IMR-90 (cell line): Measurements from ENCODE around the gene FAM47E. TPM values are rescaled to one million over a fixed set of nuclear protein-coding genes. Genes with fewer than 3 reads are reported as not detected.

Source experiments
- ATAC-seq: fragments of 200-7000 bp; cut with Tn5 transposase; 2 replicates; pipeline ENCODE4 v1.9.1; 2020; ENCODE audit warnings: low read depth, mild to moderate bottlenecking, moderate library complexity
- BruUV-seq: library from RNA; stranded (reverse); fragments of 400-500 nt; replicated peaks from 2 replicates; lab custom pipeline; 2021; lab: Mats Ljungman, UMichigan
- CTCF ChIA-PET: fragments of 300-600 bp; formaldehyde crosslinking; extraction: SDS; loops from one replicate; lab custom pipeline; 2021; ENCODE audit warnings: antibody characterized with exemption; lab: Yijun Ruan, JAX
- POLR2A ChIA-PET: fragments of 300-600 bp; sonication (Branson Sonifier 250); formaldehyde crosslinking; loops from one replicate; lab custom pipeline; 2022; ENCODE audit warnings: antibody characterized with exemption; ENCODE audit not compliant: unreplicated experiment; lab: Charles Lee
- DNase-seq: peaks from one replicate; pipeline ENCODE4 v3.0.0; 2013
- H2AFZ ChIP-seq: replicated peaks from 2 replicates; pipeline ENCODE3; 2013; ENCODE audit warnings: low read length, mild to moderate bottlenecking; ENCODE audit not compliant: poor library complexity
- H2AK5ac ChIP-seq: 2 replicates; pipeline ENCODE4 v1.6.1; 2013; ENCODE audit warnings: low read depth, low read length, inconsistent platforms
- H2AK9ac ChIP-seq: replicated peaks from 2 replicates; pipeline ENCODE3; 2013; ENCODE audit warnings: mild to moderate bottlenecking, low read depth, low read length, moderate library complexity; ENCODE audit not compliant: poor library complexity
- H2BK120ac ChIP-seq: 2 replicates; pipeline ENCODE4 v1.6.1; 2013; ENCODE audit warnings: low read depth, low read length, inconsistent platforms
- H2BK15ac ChIP-seq: 3 replicates; pipeline ENCODE4 v1.6.1; 2013; ENCODE audit warnings: low read depth, low read length, inconsistent platforms
- H2BK20ac ChIP-seq: 2 replicates; pipeline ENCODE4 v1.6.1; 2013; ENCODE audit warnings: low read depth, mild to moderate bottlenecking, inconsistent platforms, low read length, moderate library complexity
- H2BK5ac ChIP-seq: 2 replicates; pipeline ENCODE4 v1.6.1; 2013; ENCODE audit warnings: mild to moderate bottlenecking, low read depth, low read length, inconsistent platforms; ENCODE audit not compliant: poor library complexity, severe bottlenecking
- H3K14ac ChIP-seq: replicated peaks from 2 replicates; pipeline ENCODE4 v1.6.1; 2013; ENCODE audit warnings: low read depth, low read length, inconsistent platforms
- H3K18ac ChIP-seq: 2 replicates; pipeline ENCODE4 v1.6.1; 2013; ENCODE audit warnings: low read depth, low read length, control low read depth
- H3K23ac ChIP-seq: 2 replicates; pipeline ENCODE4 v1.6.1; 2013; ENCODE audit warnings: low read depth, low read length, inconsistent platforms
- H3K27ac ChIP-seq: 2 replicates; pipeline ENCODE4 v1.5.1; 2013; ENCODE audit warnings: mild to moderate bottlenecking, control low read depth, low read length; ENCODE audit not compliant: insufficient read depth
- H3K27me3 ChIP-seq: 2 replicates; pipeline ENCODE4 v1.6.1; 2013; ENCODE audit warnings: low read length; ENCODE audit not compliant: control insufficient read depth, insufficient read depth
- H3K36me3 ChIP-seq: 2 replicates; pipeline ENCODE4 v1.6.1; 2013; ENCODE audit warnings: low read length, mixed read lengths; ENCODE audit not compliant: control insufficient read depth, insufficient read depth
- H3K4ac ChIP-seq: 2 replicates; pipeline ENCODE4 v1.6.1; 2013; ENCODE audit warnings: low read depth, low read length, inconsistent platforms
- H3K4me1 ChIP-seq: 2 replicates; pipeline ENCODE4 v1.6.1; 2013; ENCODE audit warnings: low read length, mixed read lengths; ENCODE audit not compliant: control insufficient read depth, insufficient read depth
- H3K4me2 ChIP-seq: 2 replicates; pipeline ENCODE4 v1.6.1; 2013; ENCODE audit warnings: low read depth, mild to moderate bottlenecking, control low read depth, low read length, moderate library complexity
- H3K4me3 ChIP-seq: 2 replicates; pipeline ENCODE4 v1.5.1; 2013; ENCODE audit warnings: low read depth, mild to moderate bottlenecking, control low read depth, low read length, moderate library complexity; ENCODE audit not compliant: insufficient read depth
- H3K56ac ChIP-seq: 2 replicates; pipeline ENCODE4 v1.6.1; 2013; ENCODE audit warnings: low read length, inconsistent platforms; ENCODE audit not compliant: insufficient read depth; ENCODE audit errors: extremely low read depth
- H3K79me1 ChIP-seq, 2 experiments: 2 replicates each; pipeline ENCODE4 v1.6.1; 2013; ENCODE audit warnings: low read length in 2 of 2, inconsistent platforms in 1 of 2, low read depth in 1 of 2
- H3K9ac ChIP-seq: 2 replicates; pipeline ENCODE4 v1.6.1; 2013; ENCODE audit warnings: low read depth, low read length, control low read depth
- H3K9me1 ChIP-seq: 2 replicates; pipeline ENCODE4 v1.6.1; 2013; ENCODE audit warnings: low read length, inconsistent platforms; ENCODE audit not compliant: insufficient read depth
- H3K9me3 ChIP-seq: 2 replicates; pipeline ENCODE4 v1.6.1; 2013; ENCODE audit warnings: low read length; ENCODE audit not compliant: control insufficient read depth, insufficient read depth
- H4K20me1 ChIP-seq: 2 replicates; pipeline ENCODE4 v1.6.1; 2013; ENCODE audit warnings: low read length, inconsistent platforms; ENCODE audit not compliant: insufficient read depth
- H4K5ac ChIP-seq: 2 replicates; pipeline ENCODE4 v1.6.1; 2013; ENCODE audit warnings: mild to moderate bottlenecking, low read depth, low read length, control low read depth
- H4K8ac ChIP-seq, 2 experiments: 2 replicates each; pipeline ENCODE4 v1.6.1; 2013; ENCODE audit warnings: low read depth in 2 of 2, low read length in 2 of 2, control low read depth in 1 of 2, inconsistent platforms in 1 of 2
- H4K91ac ChIP-seq: 2 replicates; pipeline ENCODE4 v1.6.1; 2013; ENCODE audit warnings: low read depth, low read length, inconsistent platforms; ENCODE audit not compliant: insufficient read depth
- BHLHE40 ChIP-seq: fragments of 150-350 bp; IDR thresholded peaks from 2 replicates; pipeline ENCODE4 v1.6.1; 2016; ENCODE audit warnings: mild to moderate bottlenecking, low read depth, low read length
- CEBPB ChIP-seq: IDR thresholded peaks from 2 replicates; pipeline ENCODE4 v1.6.1; 2012; ENCODE audit warnings: low read depth, low read length, improper control_type of control experiment
- FOS ChIP-seq: fragments of 150-350 bp; IDR thresholded peaks from 2 replicates; pipeline ENCODE4 v1.6.1; 2016; ENCODE audit warnings: low read depth, low read length
- MAFK ChIP-seq: IDR thresholded peaks from 2 replicates; pipeline ENCODE4 v1.6.1; 2012; ENCODE audit warnings: low read depth, low read length, improper control_type of control experiment
- MXI1 ChIP-seq: IDR thresholded peaks from 2 replicates; pipeline ENCODE4 v1.6.1; 2012; ENCODE audit warnings: low read depth, mild to moderate bottlenecking, low read length, moderate library complexity, borderline replicate concordance
- POLR2A ChIP-seq: IDR thresholded peaks from 2 replicates; pipeline ENCODE4 v1.6.1; 2012; ENCODE audit warnings: mild to moderate bottlenecking, low read depth, low read length
- RAD21 ChIP-seq: IDR thresholded peaks from 2 replicates; pipeline ENCODE4 v1.6.1; 2012; ENCODE audit warnings: low read length, improper control_type of control experiment
- SMC3 ChIP-seq: fragments of 150-350 bp; IDR thresholded peaks from 2 replicates; pipeline ENCODE4 v1.6.1; 2016; ENCODE audit warnings: low read depth, mild to moderate bottlenecking, antibody characterized with exemption, low read length, moderate library complexity
- WGBS, 2 experiments: methylation state at CpG; one replicate each; pipeline versions ENCODE4 v1.1.5 to v1.1.7; 2013; ENCODE audit warnings: missing lambda C conversion rate in 2 of 2; ENCODE audit not compliant: insufficient read length in 1 of 2; ENCODE audit errors: extremely low coverage in 2 of 2; 5-methylcytosine and 5-hydroxymethylcytosine counted together
- dilution Hi-C: fragments of 300-500 bp; cut with HindIII; formaldehyde crosslinking; loops from one replicate; pipeline ENCODE4 v1.14.3; 2018; ENCODE audit warnings: low sequenced_read_pairs; ENCODE audit not compliant: unreplicated experiment
- in situ Hi-C: fragments of 300-500 bp; cut with MboI; formaldehyde crosslinking; loops from 3 replicates; pipeline ENCODE4 v1.14.3; 2019; ENCODE audit warnings: low sequenced_read_pairs, inconsistent platforms, mixed read lengths
- intact Hi-C: fragments of 100-400 bp; cut with micrococcal nuclease; formaldehyde crosslinking; loops from 2 replicates; pipeline ENCODE4 v1.10.0; 2022
- polyA plus RNA-seq, 3 experiments: library from polyadenylated mRNA; depleted of rRNA; stranded (reverse); fragments of >200 nt; gene quantifications; 2 replicates each; pipeline ENCODE4 v1.2.3, GENCODE V29; 2012; ENCODE audit warnings: low replicate concordance in 1 of 3
- total RNA-seq: library from RNA; depleted of rRNA; stranded (reverse); fragments of >200 nt; gene quantifications from 2 replicates; pipeline ENCODE4 v1.2.3, GENCODE V29; 2012
- TF ChIP-seq, protein P1 (sequence below): fragments of 150-350 bp; IDR thresholded peaks from 2 replicates; pipeline ENCODE4 v1.6.1; 2016; ENCODE audit warnings: low read depth, mild to moderate bottlenecking, low read length, moderate library complexity, borderline replicate concordance
- TF ChIP-seq, protein P2 (sequence below): fragments of 150-350 bp; IDR thresholded peaks from 2 replicates; pipeline ENCODE4 v1.6.1; 2017; ENCODE audit warnings: mild to moderate bottlenecking, antibody characterized with exemption, low read length, low read depth

The FAM47E gene
- total and polyA plus RNA-seq, 2 of the 4 experiments (the other 2 are of a cell fraction): 0.05 TPM; not detected in 1

DNA sequence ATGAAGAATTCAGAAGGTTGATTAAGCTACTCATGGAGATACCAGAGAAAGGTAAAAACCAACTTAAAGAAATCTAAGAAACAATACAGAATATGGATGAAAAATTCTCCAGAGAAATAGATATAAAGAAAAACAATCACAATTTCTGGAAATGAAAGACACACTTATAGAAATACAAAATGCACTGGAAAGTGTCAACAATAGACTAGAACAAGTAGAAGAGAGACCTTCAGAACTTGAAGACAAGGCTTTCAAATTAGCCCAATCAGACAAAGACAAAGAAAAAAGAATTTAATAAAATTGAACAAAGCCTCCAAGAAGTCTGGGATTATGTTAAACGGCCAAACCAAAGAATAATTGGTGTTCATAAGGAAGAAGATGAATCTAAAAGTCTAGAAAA is 64.6 kb downstream of the FAM47E start:
- WGBS, 2 experiments: no CpG with 5 or more reads among the region's 1 CpG
- Histone ChIP-seq H2AFZ (no peak overlapping the region), H3K4me1 (no peaks in the 10 kb centered on the region), H3K9ac (no peak overlapping the region), H3K14ac (no peak overlapping the region), H3K4me3 (no peak overlapping the region), H2BK5ac (no peak overlapping the region), H3K23ac (no peak overlapping the region), H3K18ac (no peak overlapping the region), H4K20me1 (no peaks in the 10 kb centered on the region), H4K5ac (no peak overlapping the region), H3K36me3 (no peaks in the 10 kb centered on the region), H3K27me3 (no peaks in the 10 kb centered on the region), H2AK9ac (no peak overlapping the region), H4K8ac (no peak overlapping the region), H3K9me3 (peaks cover 2% of the 10 kb centered on the region), H2BK15ac (no peak overlapping the region), H3K4me2 (no peak overlapping the region), H3K79me1 (no peaks in the 10 kb centered on the region), H2BK120ac (no peak overlapping the region), H3K56ac (no peak overlapping the region), H3K9me1 (no peaks in the 10 kb centered on the region), H3K27ac (no peak overlapping the region), H3K4ac (no peak overlapping the region), H2AK5ac (no peak overlapping the region), H2BK20ac (no peak overlapping the region), H4K91ac (no peak overlapping the region)
- TF ChIP-seq POLR2A: no peak
- TF ChIP-seq CEBPB: no peak
- no peak for TF ChIP-seq MAFK
- TF ChIP-seq FOS: no peak
- TF ChIP-seq RAD21: no peak
- TF ChIP-seq SMC3: no peak
- TF ChIP-seq, protein P1, sequence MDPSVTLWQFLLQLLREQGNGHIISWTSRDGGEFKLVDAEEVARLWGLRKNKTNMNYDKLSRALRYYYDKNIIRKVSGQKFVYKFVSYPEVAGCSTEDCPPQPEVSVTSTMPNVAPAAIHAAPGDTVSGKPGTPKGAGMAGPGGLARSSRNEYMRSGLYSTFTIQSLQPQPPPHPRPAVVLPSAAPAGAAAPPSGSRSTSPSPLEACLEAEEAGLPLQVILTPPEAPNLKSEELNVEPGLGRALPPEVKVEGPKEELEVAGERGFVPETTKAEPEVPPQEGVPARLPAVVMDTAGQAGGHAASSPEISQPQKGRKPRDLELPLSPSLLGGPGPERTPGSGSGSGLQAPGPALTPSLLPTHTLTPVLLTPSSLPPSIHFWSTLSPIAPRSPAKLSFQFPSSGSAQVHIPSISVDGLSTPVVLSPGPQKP: no peak
- TF ChIP-seq, protein P2, sequence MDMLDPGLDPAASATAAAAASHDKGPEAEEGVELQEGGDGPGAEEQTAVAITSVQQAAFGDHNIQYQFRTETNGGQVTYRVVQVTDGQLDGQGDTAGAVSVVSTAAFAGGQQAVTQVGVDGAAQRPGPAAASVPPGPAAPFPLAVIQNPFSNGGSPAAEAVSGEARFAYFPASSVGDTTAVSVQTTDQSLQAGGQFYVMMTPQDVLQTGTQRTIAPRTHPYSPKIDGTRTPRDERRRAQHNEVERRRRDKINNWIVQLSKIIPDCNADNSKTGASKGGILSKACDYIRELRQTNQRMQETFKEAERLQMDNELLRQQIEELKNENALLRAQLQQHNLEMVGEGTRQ: no peak
- TF ChIP-seq BHLHE40: no peak
- no peak for TF ChIP-seq MXI1
- in situ Hi-C loops (no loop called here), intact Hi-C loops (no loop called here), dilution Hi-C loops (no loop called here)
- no TSS peak for BruUV-seq
- ChIA-PET CTCF (interaction anchor here (0.5 kb wide), 1 partner anchor 143 kb away, joined by 3 read pairs; no protein-coding TSS in a partner anchor), POLR2A (interaction anchor here (0.6 kb wide), 1 partner anchor 241 kb away, joined by 18 read pairs; the partner anchor contains the start of gene ART3)
- ATAC-seq (no peak), DNase-seq (no peak)
